Measurements from ENCODE around the gene MYF6.

MYF6 gene

DNA sequence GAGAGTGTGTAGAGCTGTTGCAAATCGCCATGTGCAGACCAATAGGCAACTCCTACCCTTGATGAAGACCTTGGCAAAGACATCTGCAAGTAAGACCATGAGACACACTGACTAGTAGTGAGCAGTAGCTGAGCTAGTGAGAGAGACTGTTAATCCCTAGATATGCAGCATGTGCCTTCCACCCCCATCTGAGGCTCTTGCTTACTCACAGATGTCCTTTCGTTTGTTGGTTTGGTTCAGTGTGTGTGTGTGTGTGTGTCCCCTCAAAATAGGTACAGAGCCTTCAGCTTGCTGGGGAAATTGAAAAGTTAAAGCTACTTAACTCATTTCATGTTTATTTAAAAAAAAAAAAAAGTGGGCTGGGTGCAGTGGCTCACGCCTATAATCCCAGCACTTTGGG lies 46.8 kb downstream of the MYF6 start:
- H3K4me3 ChIP-seq (ENCODE audit: low read depth, low read length): no peak overlapping the region

DNA sequence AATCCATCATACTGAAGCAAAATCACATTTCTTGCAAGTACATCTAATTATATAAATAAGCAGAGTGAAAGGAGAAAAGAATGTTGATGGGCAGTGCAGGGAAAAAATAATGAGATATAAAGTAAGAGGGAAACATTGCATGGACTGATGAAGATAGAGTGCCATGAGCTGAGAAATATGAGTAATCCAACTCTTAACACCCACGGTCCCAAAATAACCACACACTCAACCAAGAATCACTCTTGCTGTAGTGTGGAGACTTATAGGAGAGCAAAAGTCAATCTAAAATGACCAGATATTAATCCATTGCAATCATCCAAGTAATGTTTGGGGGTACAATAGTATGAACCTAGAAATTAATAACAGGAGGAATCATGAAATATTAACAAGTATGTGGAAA lies 49.4 kb downstream of the MYF6 start:
- H3K4me3 ChIP-seq (ENCODE audit: low read depth, low read length): no peak overlapping the region

Data from iPS-11a (cell line).